SK-N-SH treated with all-trans-retinoic acid at 6 μM for 48 hours (cell line): ENCODE measurements around the gene CADM1.

ENCODE experiments used
- ATAC-seq: fragments of 200-7000 bp; cut with Tn5 transposase; 3 replicates; pipeline ENCODE4 v1.9.1; 2020; ENCODE audit warnings: mild to moderate bottlenecking, moderate library complexity
- ARNTL ChIP-seq: fragments of 450-650 bp; formaldehyde crosslinking; IDR thresholded peaks from 2 replicates; pipeline ENCODE4 v1.5.0; 2020; ENCODE audit warnings: low read depth, mild to moderate bottlenecking, moderate library complexity, borderline replicate concordance
- BACH2 ChIP-seq: fragments of 250-450 bp; sonication (Bioruptor Pico); IDR thresholded peaks from 2 replicates; pipeline ENCODE4 v1.9.0; 2021; ENCODE audit warnings: mild to moderate bottlenecking, borderline replicate concordance
- CREB5 ChIP-seq: fragments of 250-450 bp; sonication (Bioruptor Pico); IDR thresholded peaks from 2 replicates; pipeline ENCODE4 v1.5.1; 2020; ENCODE audit warnings: low read depth, mild to moderate bottlenecking, moderate library complexity
- CSDC2 ChIP-seq: fragments of 250-450 bp; sonication (Bioruptor Pico); IDR thresholded peaks from 2 replicates; pipeline ENCODE4 v1.5.0; 2020; ENCODE audit warnings: mild to moderate bottlenecking, moderate library complexity
- ESRRG ChIP-seq: fragments of 250-450 bp; sonication (Bioruptor Pico); IDR thresholded peaks from 2 replicates; pipeline ENCODE4 v1.6.1; 2021; ENCODE audit warnings: mild to moderate bottlenecking
- GLIS3 ChIP-seq: fragments of 250-450 bp; sonication (Bioruptor Pico); IDR thresholded peaks from 2 replicates; pipeline ENCODE4 v1.5.0; 2020; ENCODE audit warnings: mild to moderate bottlenecking, moderate library complexity
- ISL1 ChIP-seq: fragments of 250-450 bp; sonication (Bioruptor Pico); IDR thresholded peaks from 2 replicates; pipeline ENCODE4 v2.1.2; 2022; ENCODE audit warnings: mild to moderate bottlenecking, moderate library complexity
- OSR1 ChIP-seq: fragments of 250-450 bp; sonication (Bioruptor Pico); IDR thresholded peaks from 2 replicates; pipeline ENCODE4 v1.8.0; 2022; ENCODE audit warnings: moderate library complexity, mild to moderate bottlenecking, inconsistent platforms
- PATZ1 ChIP-seq: fragments of 250-450 bp; sonication (Bioruptor Pico); IDR thresholded peaks from 2 replicates; pipeline ENCODE4 v1.8.0; 2020; ENCODE audit warnings: mild to moderate bottlenecking, moderate library complexity, borderline replicate concordance
- POU6F1 ChIP-seq: fragments of 250-450 bp; sonication (Bioruptor Pico); IDR thresholded peaks from 2 replicates; pipeline ENCODE4 v1.8.0; 2021; ENCODE audit warnings: low read depth, mild to moderate bottlenecking, moderate library complexity, borderline replicate concordance
- RARB ChIP-seq: fragments of 250-450 bp; sonication (Bioruptor Pico); IDR thresholded peaks from 2 replicates; pipeline ENCODE4 v1.8.0; 2021; ENCODE audit warnings: mild to moderate bottlenecking, moderate library complexity
- SNAI2 ChIP-seq: fragments of 250-450 bp; sonication (Bioruptor Pico); IDR thresholded peaks from 2 replicates; pipeline ENCODE4 v1.5.0; 2020; ENCODE audit warnings: mild to moderate bottlenecking, moderate library complexity
- TCF4 ChIP-seq: fragments of 250-450 bp; sonication (Bioruptor Pico); IDR thresholded peaks from 2 replicates; pipeline ENCODE4 v1.8.0; 2021; ENCODE audit warnings: mild to moderate bottlenecking, moderate library complexity, borderline replicate concordance
- TSHZ2 ChIP-seq: fragments of 250-450 bp; sonication (Bioruptor Pico); IDR thresholded peaks from 2 replicates; pipeline ENCODE4 v1.5.0; 2020; ENCODE audit warnings: mild to moderate bottlenecking, moderate library complexity
- ZC3H10 ChIP-seq: fragments of 250-450 bp; sonication (Bioruptor Pico); IDR thresholded peaks from 2 replicates; pipeline ENCODE4 v1.5.1; 2021; ENCODE audit warnings: mild to moderate bottlenecking, moderate library complexity
- ZFP3 ChIP-seq: fragments of 250-450 bp; sonication (Bioruptor Pico); IDR thresholded peaks from 2 replicates; pipeline ENCODE4 v1.5.0; 2020; ENCODE audit warnings: mild to moderate bottlenecking, moderate library complexity
- ZFP30 ChIP-seq: fragments of 450-650 bp; formaldehyde crosslinking; IDR thresholded peaks from 2 replicates; pipeline ENCODE4 v1.5.0; 2022; ENCODE audit warnings: mild to moderate bottlenecking, moderate library complexity
- ZNF70 ChIP-seq: fragments of 450-650 bp; formaldehyde crosslinking; IDR thresholded peaks from 2 replicates; pipeline ENCODE4 v1.5.0; 2020; ENCODE audit warnings: mild to moderate bottlenecking, moderate library complexity
- ZNF8 ChIP-seq: fragments of 450-650 bp; formaldehyde crosslinking; IDR thresholded peaks from 2 replicates; pipeline ENCODE4 v1.5.0; 2020; ENCODE audit warnings: mild to moderate bottlenecking, moderate library complexity

Gene CADM1

GRCh38 chr11:115275045-115275444 is 229.2 kb downstream of the CADM1 start:
- TF ChIP-seq CSDC2 (no peak), ISL1 (CRISPR knock-in tag) (no peak), ZC3H10 (no peak), GLIS3 (no peak), ZNF8 (CRISPR knock-in tag) (no peak), POU6F1 (CRISPR knock-in tag) (no peak)
- ATAC-seq: no peak

- no peak for ATAC-seq
Observed at GRCh38 chr11:115272925-115273324, 231.3 kb downstream of the CADM1 start.

GRCh38 chr11:115271643-115272042 is 232.6 kb downstream of the CADM1 start:
- no peak for ATAC-seq
- TF ChIP-seq RARB (CRISPR knock-in tag) (no peak), BACH2 (CRISPR knock-in tag) (no peak), TSHZ2 (CRISPR knock-in tag) (no peak), ZFP3 (no peak), ARNTL (CRISPR knock-in tag) (no peak), POU6F1 (CRISPR knock-in tag) (no peak), ZNF8 (CRISPR knock-in tag) (no peak), ISL1 (CRISPR knock-in tag) (no peak), ZNF70 (no peak), OSR1 (CRISPR knock-in tag) (no peak), TCF4 (CRISPR knock-in tag) (no peak), CREB5 (CRISPR knock-in tag) (no peak), SNAI2 (CRISPR knock-in tag) (no peak), CSDC2 (no peak), ESRRG (CRISPR knock-in tag) (no peak)

More at GRCh38 chr11:115272925-115273324, 231.3 kb downstream of the CADM1 start:
- TF ChIP-seq ARNTL (CRISPR knock-in tag): no peak
- TF ChIP-seq PATZ1 (CRISPR knock-in tag): no peak
- TF ChIP-seq CREB5 (CRISPR knock-in tag): no peak
- TF ChIP-seq ZFP30 (CRISPR knock-in tag): no peak
- TF ChIP-seq ISL1 (CRISPR knock-in tag): 0 out of 2 replicates have a peak, but pooled peaks have one; percentile 12
- no peak for TF ChIP-seq OSR1 (CRISPR knock-in tag)
- no peak for TF ChIP-seq ZFP3
- no peak for TF ChIP-seq RARB (CRISPR knock-in tag)
- TF ChIP-seq GLIS3: no peak
- TF ChIP-seq, all 23 proteins: peak for 1
